HG03439 (cell line): ENCODE data around the gene NAV2.

Experiments
- ATAC-seq: cut with Tn5 transposase; IDR thresholded peaks from one replicate; pipeline ENCODE4 v1.9.1; 2021; ENCODE audit warnings: mild to moderate bottlenecking, moderate library complexity; ENCODE audit not compliant: unreplicated experiment

NAV2 gene

GRCh38 chr11:19774817-19775580 is 62.4 kb downstream of the NAV2 start:
- no peak for ATAC-seq

- ATAC-seq = no peak
These were observed 63.0 kb downstream of the NAV2 start for GRCh38 chr11:19775622-19776021.

- ATAC-seq = peak; percentile 24
These were observed 64.4 kb downstream of the NAV2 start for GRCh38 chr11:19777039-19777376.

GRCh38 chr11:19777377-19778102 is 64.9 kb downstream of the NAV2 start:
- ATAC-seq = peak; percentile 78

- ATAC-seq = no peak
These were observed 67.1 kb downstream of the NAV2 start for GRCh38 chr11:19779740-19780139.

- no peak for ATAC-seq
These were observed 68.7 kb downstream of the NAV2 start for GRCh38 chr11:19781351-19781750.

GRCh38 chr11:19785265-19785664 is 72.6 kb downstream of the NAV2 start:
- ATAC-seq = no peak

GRCh38 chr11:19786644-19787043 is 74.0 kb downstream of the NAV2 start:
- no peak for ATAC-seq

GRCh38 chr11:19788435-19788834 is 75.8 kb downstream of the NAV2 start:
- ATAC-seq = no peak

- no peak for ATAC-seq
These were observed 76.6 kb downstream of the NAV2 start for GRCh38 chr11:19789245-19789644.

GRCh38 chr11:19789835-19790710 is 77.4 kb downstream of the NAV2 start:
- no peak for ATAC-seq

GRCh38 chr11:19790831-19791552 is 78.4 kb downstream of the NAV2 start:
- no peak for ATAC-seq

- ATAC-seq = no peak
These were observed 79.9 kb downstream of the NAV2 start for GRCh38 chr11:19792510-19792909.

GRCh38 chr11:19793326-19793725 is 80.7 kb downstream of the NAV2 start:
- no peak for ATAC-seq

- ATAC-seq = no peak
These were observed 81.5 kb downstream of the NAV2 start for GRCh38 chr11:19794161-19794560.

- ATAC-seq = no peak
These were observed 82.4 kb downstream of the NAV2 start for GRCh38 chr11:19795082-19795481.

- ATAC-seq = no peak
These were observed 87.5 kb downstream of the NAV2 start for GRCh38 chr11:19800162-19800561.

GRCh38 chr11:19800714-19801519 is 88.3 kb downstream of the NAV2 start:
- no peak for ATAC-seq

- no peak for ATAC-seq
These were observed 90.2 kb downstream of the NAV2 start for GRCh38 chr11:19802773-19803293.

GRCh38 chr11:19803506-19803998 is 90.9 kb downstream of the NAV2 start:
- no peak for ATAC-seq
